ENCODE measurements around the gene PPM1H. TPM values are rescaled to one million over a fixed set of nuclear protein-coding genes. Genes with fewer than 3 reads are reported as not detected.
"Not testable (repeated sequence)": the region's sequence is repeated elsewhere in the genome, so short reads cannot be mapped to it uniquely, and the experiment has no call there.

The PPM1H gene
- total RNA-seq, 4 donors from 2014 or later, result 0.09 to 7.6 (median 0.76) TPM; not detected in 1

DNA sequence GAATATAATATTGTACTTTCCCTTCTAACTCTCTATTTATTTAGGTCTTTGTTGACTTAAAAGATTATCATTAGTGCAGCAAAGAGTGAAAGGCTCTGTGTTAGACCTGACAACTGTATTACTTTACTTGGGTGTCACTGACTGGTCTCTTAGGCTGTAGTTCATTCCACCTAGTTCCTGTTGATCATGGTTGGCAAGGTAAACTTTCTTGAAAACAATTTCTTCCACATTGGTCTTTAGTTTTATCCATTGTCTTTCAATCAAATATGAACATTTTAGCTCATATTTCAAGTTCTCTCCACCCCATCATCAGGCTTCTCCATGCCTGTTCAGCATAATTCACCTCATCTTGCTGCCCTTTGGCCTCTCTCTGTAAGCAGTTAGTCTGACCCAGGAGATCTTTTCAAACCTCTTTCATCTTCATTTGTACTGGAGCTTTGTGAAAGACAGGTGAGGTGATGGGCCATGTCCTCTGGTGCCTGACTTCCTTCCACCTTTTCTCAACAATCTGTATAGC lies 32.1 kb upstream of the PPM1H start:
- DNase-seq, result no peak
- intact Hi-C loops (cut with DNase I), result no loop called here
- Histone ChIP-seq H3K36me3 (no peaks in the 10 kb centered on the region), H3K9me3 (no peaks in the 10 kb centered on the region), H3K27ac (no peak overlapping the region), H3K4me3 (no peak overlapping the region), H3K27me3 (no peaks in the 10 kb centered on the region), H3K4me1 (no peaks in the 10 kb centered on the region)
- TF ChIP-seq, protein P1, sequence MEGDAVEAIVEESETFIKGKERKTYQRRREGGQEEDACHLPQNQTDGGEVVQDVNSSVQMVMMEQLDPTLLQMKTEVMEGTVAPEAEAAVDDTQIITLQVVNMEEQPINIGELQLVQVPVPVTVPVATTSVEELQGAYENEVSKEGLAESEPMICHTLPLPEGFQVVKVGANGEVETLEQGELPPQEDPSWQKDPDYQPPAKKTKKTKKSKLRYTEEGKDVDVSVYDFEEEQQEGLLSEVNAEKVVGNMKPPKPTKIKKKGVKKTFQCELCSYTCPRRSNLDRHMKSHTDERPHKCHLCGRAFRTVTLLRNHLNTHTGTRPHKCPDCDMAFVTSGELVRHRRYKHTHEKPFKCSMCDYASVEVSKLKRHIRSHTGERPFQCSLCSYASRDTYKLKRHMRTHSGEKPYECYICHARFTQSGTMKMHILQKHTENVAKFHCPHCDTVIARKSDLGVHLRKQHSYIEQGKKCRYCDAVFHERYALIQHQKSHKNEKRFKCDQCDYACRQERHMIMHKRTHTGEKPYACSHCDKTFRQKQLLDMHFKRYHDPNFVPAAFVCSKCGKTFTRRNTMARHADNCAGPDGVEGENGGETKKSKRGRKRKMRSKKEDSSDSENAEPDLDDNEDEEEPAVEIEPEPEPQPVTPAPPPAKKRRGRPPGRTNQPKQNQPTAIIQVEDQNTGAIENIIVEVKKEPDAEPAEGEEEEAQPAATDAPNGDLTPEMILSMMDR (IDR thresholded peaks at IDR 0.05), result no peak
- no peak for TF ChIP-seq POLR2A (IDR thresholded peaks at IDR 0.05)

DNA sequence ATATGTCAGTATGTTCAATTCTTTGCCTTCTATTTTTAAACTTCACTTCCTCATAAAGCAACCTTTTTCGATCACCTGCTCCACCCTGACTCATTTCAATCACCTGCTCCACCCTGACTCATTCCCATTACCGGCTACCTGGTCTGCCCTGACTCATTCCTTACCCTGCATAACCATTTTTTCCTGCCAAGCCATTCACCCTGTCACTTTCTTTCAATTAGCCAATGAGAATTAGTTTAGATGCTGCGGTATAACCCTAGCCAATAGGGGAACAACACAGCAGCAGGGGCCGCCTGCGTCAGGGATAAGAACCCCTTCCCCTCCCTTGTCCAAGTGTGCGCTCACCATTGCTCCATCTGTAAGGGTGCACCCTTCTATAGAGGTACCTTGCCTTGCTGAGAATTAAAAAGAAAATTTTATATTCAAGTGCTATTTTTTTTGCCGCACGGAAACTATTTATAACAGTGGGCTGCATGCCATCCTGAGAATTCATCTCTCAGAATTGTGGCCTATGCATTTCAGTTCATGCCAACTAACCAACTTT lies 31.6 kb upstream of the PPM1H start:
- H3K27me3 ChIP-seq; H3K4me3 ChIP-seq; H3K27ac ChIP-seq; H3K4me1 ChIP-seq; H3K9me3 ChIP-seq; DNase-seq; intact Hi-C loops (cut with DNase I); H3K36me3 ChIP-seq: not testable (repeated sequence)
- WGBS, 2 donors, result 61 to 78% methylated on average over 8 of the region's 8 CpGs

DNA sequence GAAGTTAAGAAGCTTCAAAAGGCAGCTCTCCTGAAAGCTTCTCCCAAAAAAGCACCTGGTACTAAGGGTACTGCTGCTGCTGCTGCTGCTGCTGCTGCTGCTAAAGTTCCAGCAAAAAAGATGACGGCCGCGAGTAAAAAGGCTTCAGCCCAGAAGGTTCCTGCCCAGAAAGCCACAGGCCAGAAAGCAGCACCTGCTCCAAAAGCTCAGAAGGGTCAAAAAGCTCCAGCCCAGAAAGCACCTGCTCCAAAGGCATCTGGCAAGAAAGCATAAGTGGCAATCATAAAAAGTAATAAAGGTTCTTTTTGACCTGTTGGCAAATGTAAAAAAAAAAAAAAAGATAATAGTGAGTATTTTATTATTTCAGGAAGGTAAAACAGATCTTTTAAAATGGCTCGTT lies 30.8 kb upstream of the PPM1H start:
- H3K36me3 ChIP-seq; H3K9me3 ChIP-seq; intact Hi-C loops (cut with DNase I); H3K4me1 ChIP-seq; H3K27me3 ChIP-seq; H3K27ac ChIP-seq; H3K4me3 ChIP-seq; DNase-seq: not testable (repeated sequence)
- 82 to 85% methylated on average over 4 of the region's 4 CpGs for WGBS, 2 donors

DNA sequence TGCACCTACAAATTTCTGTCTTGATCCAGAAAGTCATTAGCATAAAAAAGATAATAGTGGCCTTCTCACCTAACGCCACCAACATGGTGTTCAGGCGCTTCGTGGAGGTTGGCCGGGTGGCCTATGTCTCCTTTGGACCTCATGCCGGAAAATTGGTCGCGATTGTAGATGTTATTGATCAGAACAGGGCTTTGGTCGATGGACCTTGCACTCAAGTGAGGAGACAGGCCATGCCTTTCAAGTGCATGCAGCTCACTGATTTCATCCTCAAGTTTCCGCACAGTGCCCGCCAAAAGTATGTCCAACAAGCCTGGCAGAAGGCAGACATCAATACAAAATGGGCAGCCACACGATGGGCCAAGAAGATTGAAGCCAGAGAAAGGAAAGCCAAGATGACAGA lies 30.3 kb upstream of the PPM1H start:
- H3K9me3 ChIP-seq; H3K4me3 ChIP-seq; DNase-seq; intact Hi-C loops (cut with DNase I); H3K27me3 ChIP-seq; H3K36me3 ChIP-seq; H3K4me1 ChIP-seq; H3K27ac ChIP-seq: not testable (repeated sequence)
- WGBS, 2 donors, result 76 to 79% methylated on average over 9 of the region's 11 CpGs

DNA sequence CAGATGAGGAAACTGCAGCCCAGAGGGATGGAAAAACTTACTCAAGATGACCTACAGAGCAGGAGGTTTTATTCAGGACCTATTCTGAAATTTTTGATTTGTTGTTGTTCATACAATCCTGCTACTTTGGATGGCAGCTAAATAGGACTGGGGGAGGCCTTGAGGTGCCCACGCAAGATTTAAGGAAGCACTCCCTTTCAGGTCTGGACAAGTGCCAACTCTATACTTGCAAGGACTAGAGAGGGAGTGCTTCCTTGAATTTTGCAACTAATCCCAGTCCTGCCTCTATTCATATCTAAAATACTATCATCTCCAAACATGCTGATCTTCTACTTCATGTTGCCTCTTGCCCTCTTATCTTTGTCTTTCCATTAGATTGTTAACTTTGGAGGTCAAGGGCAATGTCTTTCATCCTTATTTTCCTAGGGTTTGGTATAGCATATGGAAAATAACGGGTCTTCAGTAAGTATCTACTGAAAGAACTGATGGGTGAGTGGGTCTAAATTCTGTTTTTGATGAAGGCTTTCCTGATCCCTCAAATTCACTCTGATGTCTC lies 28.6 kb upstream of the PPM1H start:
- Histone ChIP-seq H3K36me3 (no peaks in the 10 kb centered on the region), H3K4me1 (no peaks in the 10 kb centered on the region), H3K27me3 (no peaks in the 10 kb centered on the region), H3K4me3 (no peak overlapping the region), H3K27ac (no peak overlapping the region), H3K9me3 (no peaks in the 10 kb centered on the region)
- TF ChIP-seq, protein P1 (IDR thresholded peaks at IDR 0.05), result no peak
- no peak for TF ChIP-seq POLR2A (IDR thresholded peaks at IDR 0.05)
- intact Hi-C loops (cut with DNase I), result no loop called here
- no peak for DNase-seq
- WGBS, 2 donors, result 44 to 48% methylated on average over 2 of the region's 2 CpGs

DNA sequence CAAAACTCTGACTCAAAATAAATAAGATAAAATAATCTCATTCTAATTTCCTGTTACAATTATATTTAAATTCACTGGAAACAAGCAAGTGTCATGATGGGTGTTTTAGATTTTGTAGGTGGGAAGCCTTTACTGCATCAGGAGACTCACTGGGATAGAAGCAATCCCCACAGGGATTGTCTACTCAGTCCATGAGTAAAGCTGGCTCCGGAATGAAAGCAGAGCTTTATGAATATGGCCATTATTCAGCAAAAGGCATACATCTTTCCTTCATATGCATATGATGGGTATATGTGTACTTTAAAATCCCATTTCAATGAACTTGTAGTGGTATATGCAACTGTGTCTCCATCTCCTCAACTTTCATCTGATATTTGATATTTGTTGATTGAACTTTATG lies 25.4 kb upstream of the PPM1H start:
- no peaks in the 10 kb centered on the region for H3K36me3 ChIP-seq
- no peak for DNase-seq
- H3K27ac ChIP-seq, result no peak overlapping the region
- H3K4me1 ChIP-seq, result no peaks in the 10 kb centered on the region
- H3K27me3 ChIP-seq, result no peaks in the 10 kb centered on the region
- no peaks in the 10 kb centered on the region for H3K9me3 ChIP-seq
- H3K4me3 ChIP-seq, result no peak overlapping the region
- intact Hi-C loops (cut with DNase I), result no loop called here
- TF ChIP-seq, protein P1 (IDR thresholded peaks at IDR 0.05), result no peak
- TF ChIP-seq POLR2A (IDR thresholded peaks at IDR 0.05), result no peak
- WGBS, 2 donors, result 68 to 83% methylated on average over 1 of the region's 1 CpG

DNA sequence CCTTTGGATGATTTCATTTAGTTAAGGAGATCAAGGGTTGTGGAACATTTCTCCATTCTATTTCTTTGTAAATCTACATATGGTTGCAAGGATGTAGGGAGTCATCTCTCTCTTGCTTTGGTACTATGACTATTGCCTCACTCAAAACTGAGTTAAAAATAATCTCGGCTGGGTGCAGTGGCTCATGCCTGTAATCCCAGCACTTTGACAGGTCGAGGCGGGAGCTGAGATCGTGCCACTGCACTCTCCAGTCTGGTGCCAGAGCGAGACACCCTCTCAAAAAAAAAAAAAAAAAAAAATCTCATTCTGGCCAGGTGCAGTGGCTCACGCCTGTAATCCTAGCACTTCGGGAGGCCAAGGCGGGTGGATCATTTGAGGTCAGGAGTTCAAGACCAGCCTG lies 24.8 kb upstream of the PPM1H start:
- Histone ChIP-seq H3K27ac (no peak overlapping the region), H3K36me3 (no peaks in the 10 kb centered on the region), H3K4me3 (no peak overlapping the region), H3K4me1 (no peaks in the 10 kb centered on the region), H3K9me3 (no peaks in the 10 kb centered on the region), H3K27me3 (no peaks in the 10 kb centered on the region)
- DNase-seq, result no peak
- WGBS, 2 donors, result 76 to 78% methylated on average over 4 to 7 of the region's 8 CpGs
- intact Hi-C loops (cut with DNase I), result no loop called here
- TF ChIP-seq, protein P1 (IDR thresholded peaks at IDR 0.05), result no peak
- TF ChIP-seq POLR2A (IDR thresholded peaks at IDR 0.05), result no peak
